Adipocyte (in vitro differentiated cells): Measurements from ENCODE around the gene SLC15A1.
A peak's percentile ranks its signal among the peaks of the same experiment; 100 is the strongest.
"Not testable (repeated sequence)": the region's sequence is repeated elsewhere in the genome, so short reads cannot be mapped to it uniquely, and the experiment has no call there.

Experiments used
- DNase-seq: peaks from one replicate; pipeline ENCODE4 v3.0.0-alpha.2; 2015; ENCODE audit warnings: low read depth
- H3K27me3 ChIP-seq: replicated peaks from 2 replicates; pipeline ENCODE4 v1.7.0; 2013; ENCODE audit warnings: mild to moderate bottlenecking, low read length, moderate library complexity; ENCODE audit not compliant: control insufficient read depth, insufficient read depth
- H3K36me3 ChIP-seq: 2 replicates; pipeline ENCODE4 v1.7.0; 2013; ENCODE audit warnings: low read length, mild to moderate bottlenecking, moderate library complexity; ENCODE audit not compliant: control insufficient read depth, insufficient read depth, severe bottlenecking
- H3K4me1 ChIP-seq: 2 replicates; pipeline ENCODE4 v1.7.0; 2013; ENCODE audit warnings: mild to moderate bottlenecking, low read length, moderate library complexity; ENCODE audit not compliant: control insufficient read depth, insufficient read depth
- H3K4me3 ChIP-seq: 2 replicates; pipeline ENCODE4 v1.7.0; 2013; ENCODE audit warnings: mild to moderate bottlenecking, low read length, moderate library complexity
- H3K9ac ChIP-seq: 2 replicates; pipeline ENCODE4 v1.7.0; 2013; ENCODE audit warnings: mild to moderate bottlenecking, low read length, moderate library complexity
- H3K9me3 ChIP-seq: 2 replicates; pipeline ENCODE4 v1.7.0; 2013; ENCODE audit warnings: mild to moderate bottlenecking, low read length, moderate library complexity; ENCODE audit not compliant: control insufficient read depth

SLC15A1 gene

DNA sequence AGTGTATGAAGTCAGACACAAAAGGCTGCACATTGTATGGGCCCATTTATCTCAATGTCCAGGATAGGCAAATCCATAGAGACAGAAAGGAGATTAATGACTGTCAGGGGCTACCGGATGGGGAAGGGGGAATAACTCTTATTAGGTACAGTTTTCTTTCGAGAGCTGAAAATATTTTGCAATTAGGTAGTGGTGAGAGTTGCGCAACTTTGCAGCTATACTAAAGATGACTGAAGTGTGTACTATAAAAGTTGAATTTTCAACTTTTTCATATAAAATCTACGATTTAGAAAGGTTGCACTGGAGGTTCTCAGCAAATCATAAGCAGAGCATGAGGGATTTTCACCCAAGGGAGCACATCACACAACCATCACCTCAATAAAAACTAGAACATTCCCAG, 16.1 kb upstream of the SLC15A1 start:
- Histone ChIP-seq H3K4me1 (no peaks in the 10 kb centered on the region), H3K36me3 (no peaks in the 10 kb centered on the region), H3K9me3 (no peaks in the 10 kb centered on the region), H3K27me3 (peaks cover 32% of the 10 kb centered on the region), H3K9ac (no peak overlapping the region), H3K4me3 (no peak overlapping the region)
- DNase-seq = peak; percentile 41

- no peak overlapping the region for H3K9ac ChIP-seq
- peaks cover 35% of the 10 kb centered on the region for H3K27me3 ChIP-seq
- H3K4me3 ChIP-seq = no peak overlapping the region
- H3K4me1 ChIP-seq = peaks cover 3% of the 10 kb centered on the region
- H3K36me3 ChIP-seq = no peaks in the 10 kb centered on the region
- H3K9me3 ChIP-seq = no peaks in the 10 kb centered on the region
- DNase-seq = no peak
Observed at GRCh38 chr13:98766697-98767096, 14.2 kb upstream of the SLC15A1 start.

DNA sequence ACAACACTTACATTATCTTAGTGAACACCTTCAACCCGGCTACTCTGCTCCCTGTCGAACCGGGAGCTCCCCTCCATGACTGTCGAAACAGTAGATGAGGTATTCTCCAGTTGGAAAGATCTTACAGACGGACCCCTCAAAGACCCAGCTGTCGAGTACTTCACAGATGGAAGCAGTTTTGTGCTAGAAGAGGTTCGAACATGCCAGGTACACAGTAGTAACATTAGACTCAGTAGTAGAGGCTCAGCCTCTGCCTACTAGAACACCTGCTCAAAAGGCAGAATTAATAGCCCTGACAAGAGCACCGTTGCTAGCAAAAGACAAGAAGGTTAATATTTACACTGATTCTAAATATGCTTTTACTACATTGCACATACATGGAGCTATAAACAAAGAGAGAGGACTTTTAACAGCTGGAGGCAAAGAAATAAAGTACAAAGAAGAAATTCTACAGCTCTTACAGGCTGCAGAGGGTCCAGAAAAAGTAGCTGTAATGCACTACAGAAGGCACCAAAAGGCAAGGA, 13.6 kb upstream of the SLC15A1 start:
- no peaks in the 10 kb centered on the region for H3K9me3 ChIP-seq
- peaks cover 35% of the 10 kb centered on the region for H3K27me3 ChIP-seq
- DNase-seq = no peak
- peaks cover 8% of the 10 kb centered on the region for H3K4me1 ChIP-seq
- H3K9ac ChIP-seq = no peak overlapping the region
- no peaks in the 10 kb centered on the region for H3K36me3 ChIP-seq
- H3K4me3 ChIP-seq = no peak overlapping the region

- no peaks in the 10 kb centered on the region for H3K36me3 ChIP-seq
- peaks cover 15% of the 10 kb centered on the region for H3K27me3 ChIP-seq
- H3K9ac ChIP-seq = no peak overlapping the region
- peaks cover 17% of the 10 kb centered on the region for H3K4me1 ChIP-seq
- H3K4me3 ChIP-seq = peak overlapping the region; percentile 59
- DNase-seq = no peak
- no peaks in the 10 kb centered on the region for H3K9me3 ChIP-seq
Observed at GRCh38 chr13:98761986-98762616, 9.6 kb upstream of the SLC15A1 start.

DNA sequence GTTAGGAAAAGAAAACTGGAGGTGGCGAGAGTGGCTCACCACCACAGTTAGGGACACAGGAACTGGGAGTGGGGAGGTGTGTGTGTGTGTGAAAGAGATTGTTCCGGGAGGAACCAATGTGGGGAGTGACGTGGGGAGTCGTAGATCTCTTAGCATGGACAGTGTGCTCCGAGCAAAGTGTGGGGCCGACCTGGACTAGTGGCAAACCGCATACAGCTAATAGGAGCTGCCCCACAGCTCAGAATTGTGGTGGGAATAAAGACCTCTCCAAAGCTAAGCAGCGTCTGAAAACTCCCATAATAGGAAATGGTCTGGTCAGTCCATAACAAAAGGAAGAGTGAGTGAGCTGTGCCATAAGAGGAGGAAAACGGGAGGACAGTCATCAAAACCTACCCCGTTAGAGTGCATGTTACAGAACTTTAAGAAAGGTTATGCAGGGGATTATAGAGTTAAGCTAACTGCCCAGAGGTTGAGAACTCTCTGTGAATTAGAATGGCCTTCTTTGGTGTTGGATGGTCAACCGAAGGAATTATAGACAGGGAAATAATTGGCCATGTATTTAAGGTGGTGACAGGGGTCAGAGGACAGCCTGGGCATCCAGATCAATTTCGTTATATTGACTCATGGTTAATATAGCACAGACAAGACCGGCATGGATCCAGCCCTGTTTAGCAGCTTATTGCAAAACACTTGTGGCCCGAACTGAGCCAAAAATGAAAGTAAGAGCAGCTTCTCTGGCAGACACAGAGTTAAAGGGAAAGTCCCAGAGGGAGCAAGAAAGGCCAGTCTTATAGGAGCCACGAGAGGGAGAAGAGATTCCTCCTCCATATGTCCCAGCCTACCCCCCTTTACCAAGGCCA, 8.9 kb upstream of the SLC15A1 start:
- Histone ChIP-seq H3K27me3 (peaks cover 15% of the 10 kb centered on the region), H3K9ac (no peak overlapping the region), H3K9me3 (no peaks in the 10 kb centered on the region), H3K4me3 (peak overlapping the region; percentile 59), H3K36me3 (no peaks in the 10 kb centered on the region), H3K4me1 (peaks cover 17% of the 10 kb centered on the region)
- peak; percentile 69 for DNase-seq

DNA sequence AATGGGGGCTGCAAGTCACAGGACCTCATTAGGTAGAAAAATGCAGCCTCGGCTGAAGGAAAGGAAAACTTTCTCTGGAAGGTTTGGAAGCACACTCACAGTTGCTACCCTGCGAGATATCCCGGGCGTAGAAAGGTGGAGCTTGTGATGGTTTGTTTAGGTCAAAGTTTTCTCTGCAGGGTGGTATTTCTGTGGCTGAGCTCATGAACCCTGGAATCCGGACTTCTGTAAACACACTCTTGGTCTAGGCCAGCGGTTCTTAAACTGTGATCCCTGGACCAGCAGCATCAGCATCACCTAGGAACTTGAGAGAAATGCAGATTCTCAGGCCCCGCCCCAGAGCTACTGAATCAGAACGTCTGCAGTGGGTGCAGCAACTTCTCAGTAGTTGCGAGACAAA, 3.3 kb upstream of the SLC15A1 start:
- DNase-seq = no peak
- Histone ChIP-seq H3K27me3 (peaks cover 40% of the 10 kb centered on the region), H3K9me3 (peaks cover 8% of the 10 kb centered on the region), H3K4me1 (peaks cover 15% of the 10 kb centered on the region), H3K4me3 (no peak overlapping the region), H3K9ac (no peak overlapping the region), H3K36me3 (no peaks in the 10 kb centered on the region)

GRCh38 chr13:98755116-98755515, 2.6 kb upstream of the SLC15A1 start:
- peaks cover 8% of the 10 kb centered on the region for H3K9me3 ChIP-seq
- H3K4me1 ChIP-seq = peaks cover 15% of the 10 kb centered on the region
- H3K27me3 ChIP-seq = peaks cover 40% of the 10 kb centered on the region
- H3K4me3 ChIP-seq = no peak overlapping the region
- no peak overlapping the region for H3K9ac ChIP-seq
- H3K36me3 ChIP-seq = no peaks in the 10 kb centered on the region
- no peak for DNase-seq

DNA sequence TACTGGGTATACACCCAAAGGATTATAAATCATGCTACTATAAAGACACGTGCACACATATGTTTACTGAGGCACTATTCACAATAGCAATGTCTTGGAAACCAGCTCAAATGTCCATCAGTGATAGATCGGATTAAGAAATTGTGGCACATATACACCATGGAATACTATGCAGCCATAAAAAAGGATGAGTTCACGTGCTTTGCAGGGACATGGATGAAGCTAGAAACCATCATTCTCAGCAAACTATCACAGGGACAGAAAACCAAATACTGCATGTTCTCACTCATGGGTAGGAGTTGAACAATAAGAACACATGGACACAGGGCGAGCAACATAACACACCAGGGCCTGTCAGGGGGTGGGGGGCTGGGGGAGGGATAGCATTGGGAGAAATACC, 2.0 kb upstream of the SLC15A1 start:
- not testable (repeated sequence) for H3K9me3 ChIP-seq, DNase-seq, H3K4me3 ChIP-seq, H3K36me3 ChIP-seq, H3K9ac ChIP-seq
- Histone ChIP-seq H3K27me3 (peaks cover 40% of the 10 kb centered on the region), H3K4me1 (peaks cover 19% of the 10 kb centered on the region)

DNA sequence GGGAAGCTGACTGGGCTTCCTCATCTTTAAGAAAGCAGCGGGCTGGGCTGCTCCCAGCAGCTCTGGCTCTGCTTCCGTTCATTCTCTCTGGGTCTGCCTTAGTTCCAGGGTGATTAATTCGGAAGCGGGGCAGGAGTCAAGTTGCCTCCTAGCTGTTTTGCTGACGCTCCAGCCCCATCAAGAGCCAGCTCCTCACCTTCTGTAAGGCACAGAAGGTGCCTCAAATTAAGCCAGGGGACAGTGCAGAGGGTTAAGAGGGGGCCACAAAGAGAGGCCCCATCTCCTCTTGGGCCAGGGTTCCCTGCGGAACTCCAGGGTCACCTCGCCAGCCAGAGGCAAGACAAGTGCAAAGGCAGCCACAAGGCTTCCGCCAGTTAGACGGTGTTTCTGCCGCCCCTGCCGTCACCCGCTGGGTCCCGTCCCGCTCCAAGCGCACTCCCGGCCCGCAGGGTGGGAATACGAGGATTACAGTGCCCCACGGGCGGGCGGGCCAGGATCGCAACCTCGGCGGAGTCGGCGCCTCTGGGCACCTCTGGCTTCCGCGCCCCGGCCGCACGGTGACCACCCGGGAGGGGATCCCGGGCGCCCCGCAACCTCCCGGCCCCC, 508 bp downstream of the SLC15A1 start:
- peaks cover 17% of the 10 kb centered on the region for H3K4me1 ChIP-seq
- no peak overlapping the region for H3K9ac ChIP-seq
- peaks cover 8% of the 10 kb centered on the region for H3K9me3 ChIP-seq
- DNase-seq = peak; percentile 41
- H3K36me3 ChIP-seq = no peaks in the 10 kb centered on the region
- peaks cover 40% of the 10 kb centered on the region for H3K27me3 ChIP-seq
- H3K4me3 ChIP-seq = peak overlapping the region; percentile 59

DNA sequence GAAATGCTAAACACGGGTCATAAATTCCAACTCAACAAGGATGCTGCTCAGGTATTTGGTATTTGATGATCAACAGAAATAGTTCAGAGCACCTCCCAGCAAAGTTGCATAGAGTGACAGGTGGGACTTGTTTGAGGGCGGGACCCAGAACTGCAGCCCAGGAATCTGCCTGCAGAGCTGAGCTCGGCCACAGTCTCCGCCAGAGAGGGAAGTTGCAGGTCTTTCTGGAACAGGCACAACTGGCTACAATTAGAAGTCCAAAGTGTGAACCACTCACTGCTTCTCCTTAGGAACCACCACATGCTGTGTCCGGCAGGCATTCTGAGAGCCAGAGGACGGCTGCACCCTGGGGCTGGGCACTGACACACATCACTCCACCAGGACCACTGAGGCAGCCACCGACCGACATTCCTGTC, 1.1 kb downstream of the SLC15A1 start:
- Histone ChIP-seq H3K9me3 (peaks cover 8% of the 10 kb centered on the region), H3K9ac (no peak overlapping the region), H3K36me3 (no peaks in the 10 kb centered on the region), H3K4me3 (peak overlapping the region; percentile 59), H3K27me3 (peaks cover 40% of the 10 kb centered on the region), H3K4me1 (peaks cover 17% of the 10 kb centered on the region)
- DNase-seq = no peak

DNA sequence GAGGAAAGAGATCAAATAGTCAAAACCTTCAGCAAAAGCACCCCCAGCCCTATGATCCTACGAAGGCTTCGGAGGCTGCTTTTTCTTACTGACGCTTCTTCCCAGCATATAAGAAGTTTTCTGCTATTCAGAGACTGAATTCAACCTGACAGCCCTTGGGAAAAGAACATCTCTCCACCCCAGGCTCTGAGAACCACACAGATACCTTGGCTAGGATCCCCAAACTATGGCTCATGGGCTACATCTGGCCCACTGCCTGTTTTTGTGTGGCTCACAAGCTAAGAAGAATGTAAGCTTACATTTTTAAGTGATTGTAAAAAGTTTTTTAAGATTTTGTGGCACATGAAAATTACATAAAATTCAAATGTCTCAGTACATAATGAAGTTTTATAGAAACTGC, 3.0 kb downstream of the SLC15A1 start:
- H3K9ac ChIP-seq = no peak overlapping the region
- peak; percentile 52 for DNase-seq
- H3K36me3 ChIP-seq = no peaks in the 10 kb centered on the region
- H3K27me3 ChIP-seq = peaks cover 28% of the 10 kb centered on the region
- no peak overlapping the region for H3K4me3 ChIP-seq
- peaks cover 8% of the 10 kb centered on the region for H3K9me3 ChIP-seq
- peaks cover 17% of the 10 kb centered on the region for H3K4me1 ChIP-seq
